ENCODE measurements around the gene TGIF2.
"Not testable (repeated sequence)": the region's sequence is repeated elsewhere in the genome, so short reads cannot be mapped to it uniquely, and the experiment has no call there.

DNA sequence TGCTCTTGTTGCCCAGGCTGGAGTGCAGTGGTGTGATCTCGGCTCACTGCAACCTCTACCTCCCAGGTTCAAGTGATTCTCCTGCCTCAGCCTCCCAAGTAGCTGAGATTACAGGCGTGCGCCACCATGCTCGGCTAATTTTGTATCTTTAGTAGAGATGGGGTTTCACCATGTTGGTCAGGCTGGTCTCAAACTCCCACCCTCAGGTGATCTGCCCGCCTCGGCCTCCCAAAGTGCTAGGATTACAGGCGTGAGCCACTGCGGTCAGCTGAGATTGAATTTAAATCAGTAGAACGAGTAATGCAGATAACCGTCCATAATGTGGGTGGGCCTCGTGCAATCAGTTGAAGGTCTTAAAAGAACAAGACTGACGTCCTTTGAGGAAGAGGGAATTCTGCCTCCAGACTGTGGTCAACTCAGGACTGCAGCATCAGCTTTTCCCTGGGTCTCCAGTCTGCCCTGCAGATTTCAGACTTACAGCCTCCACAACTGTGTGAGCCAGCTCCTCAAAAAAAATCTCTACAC, 65.5 kb downstream of the TGIF2 start:
- TF ChIP-seq, protein P1, sequence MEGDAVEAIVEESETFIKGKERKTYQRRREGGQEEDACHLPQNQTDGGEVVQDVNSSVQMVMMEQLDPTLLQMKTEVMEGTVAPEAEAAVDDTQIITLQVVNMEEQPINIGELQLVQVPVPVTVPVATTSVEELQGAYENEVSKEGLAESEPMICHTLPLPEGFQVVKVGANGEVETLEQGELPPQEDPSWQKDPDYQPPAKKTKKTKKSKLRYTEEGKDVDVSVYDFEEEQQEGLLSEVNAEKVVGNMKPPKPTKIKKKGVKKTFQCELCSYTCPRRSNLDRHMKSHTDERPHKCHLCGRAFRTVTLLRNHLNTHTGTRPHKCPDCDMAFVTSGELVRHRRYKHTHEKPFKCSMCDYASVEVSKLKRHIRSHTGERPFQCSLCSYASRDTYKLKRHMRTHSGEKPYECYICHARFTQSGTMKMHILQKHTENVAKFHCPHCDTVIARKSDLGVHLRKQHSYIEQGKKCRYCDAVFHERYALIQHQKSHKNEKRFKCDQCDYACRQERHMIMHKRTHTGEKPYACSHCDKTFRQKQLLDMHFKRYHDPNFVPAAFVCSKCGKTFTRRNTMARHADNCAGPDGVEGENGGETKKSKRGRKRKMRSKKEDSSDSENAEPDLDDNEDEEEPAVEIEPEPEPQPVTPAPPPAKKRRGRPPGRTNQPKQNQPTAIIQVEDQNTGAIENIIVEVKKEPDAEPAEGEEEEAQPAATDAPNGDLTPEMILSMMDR (IDR thresholded peaks at IDR 0.05): not testable (repeated sequence)
- not testable (repeated sequence) for TF ChIP-seq POLR2AphosphoS5 (IDR thresholded peaks at IDR 0.05; ENCODE audit: low read depth, low read length); YY1 (IDR thresholded peaks at IDR 0.05; ENCODE audit: low read depth); EP300 (IDR thresholded peaks at IDR 0.05; ENCODE audit: borderline replicate concordance in 1 of 2, low read depth in 1 of 2, low read length in 1 of 2); ELF1 (IDR thresholded peaks at IDR 0.05)
- TF ChIP-seq, protein P2, sequence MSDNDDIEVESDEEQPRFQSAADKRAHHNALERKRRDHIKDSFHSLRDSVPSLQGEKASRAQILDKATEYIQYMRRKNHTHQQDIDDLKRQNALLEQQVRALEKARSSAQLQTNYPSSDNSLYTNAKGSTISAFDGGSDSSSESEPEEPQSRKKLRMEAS (IDR thresholded peaks at IDR 0.05; ENCODE audit: low read depth): not testable (repeated sequence)

Data from SK-N-SH (cell line).